Muscle of leg (tissue), 11 donors: ENCODE measurements around the gene TRPT1. TPM values are rescaled to one million over a fixed set of nuclear protein-coding genes. Genes with fewer than 3 reads are reported as not detected.

Source experiments
- DNase-seq: peaks from one replicate; pipeline ENCODE4 v3.0.0; 2013
- H3K27ac ChIP-seq: one replicate; pipeline ENCODE4 v1.5.1; 2013; ENCODE audit warnings: mild to moderate bottlenecking, low read length, control low read depth
- H3K27me3 ChIP-seq: one replicate; pipeline ENCODE4 v1.6.1; 2013; ENCODE audit warnings: low read length; ENCODE audit not compliant: control insufficient read depth, insufficient read depth
- H3K36me3 ChIP-seq: one replicate; pipeline ENCODE4 v1.6.1; 2013; ENCODE audit warnings: low read length; ENCODE audit not compliant: control insufficient read depth, insufficient read depth
- H3K4me1 ChIP-seq: one replicate; pipeline ENCODE4 v1.6.1; 2013; ENCODE audit warnings: low read length; ENCODE audit not compliant: control insufficient read depth, insufficient read depth
- H3K4me3 ChIP-seq: one replicate; pipeline ENCODE4 v1.5.1; 2013; ENCODE audit warnings: low read length, control low read depth
- H3K9me3 ChIP-seq: replicated peaks from 2 replicates; pipeline ENCODE4 v1.6.1; 2013; ENCODE audit warnings: low read depth, low read length; ENCODE audit not compliant: control insufficient read depth
- WGBS: methylation state at CpG from one replicate; pipeline ENCODE4 v1.1.5; 2013; ENCODE audit warnings: missing lambda C conversion rate; ENCODE audit not compliant: insufficient coverage; 5-methylcytosine and 5-hydroxymethylcytosine counted together
- polyA plus RNA-seq, 8 donors: library from polyadenylated mRNA; unstranded; fragments of 120-200 nt; gene quantifications; one replicate each; pipeline versions ENCODE4 v1.2.1 to v1.2.3, GENCODE V29; 2013; ENCODE audit warnings: inconsistent platforms in 1 of 8, low replicate concordance in 1 of 8; ENCODE audit not compliant: insufficient read length in 8 of 8, insufficient read depth in 1 of 8
- total RNA-seq: library from RNA; stranded (reverse); fragments of 120-200 nt; gene quantifications from one replicate; pipeline ENCODE4 v1.2.4, GENCODE V29; 2013

Gene TRPT1
- total and polyA plus RNA-seq, 9 donors = 42.3 to 78.9 (median 68.9) TPM

GRCh38 chr11:64245797-64246620, 20.0 kb upstream of the TRPT1 start:
- Histone ChIP-seq H3K27ac (peak overlapping the region; percentile 94), H3K9me3 (no peaks in the 10 kb centered on the region), H3K4me1 (peaks cover 70% of the 10 kb centered on the region), H3K27me3 (no peaks in the 10 kb centered on the region), H3K36me3 (peaks cover 24% of the 10 kb centered on the region), H3K4me3 (peak overlapping the region; percentile 78)
- DNase-seq = no peak
- under 1% methylated on average over 40 of the region's 46 CpGs for WGBS

GRCh38 chr11:64245401-64245796, 19.4 kb upstream of the TRPT1 start:
- no CpG with 5 or more reads among the region's 6 CpGs for WGBS
- peak overlapping the region; percentile 78 for H3K4me3 ChIP-seq
- peaks cover 67% of the 10 kb centered on the region for H3K4me1 ChIP-seq
- H3K36me3 ChIP-seq = peaks cover 24% of the 10 kb centered on the region
- no peaks in the 10 kb centered on the region for H3K9me3 ChIP-seq
- DNase-seq = peak; percentile 87
- H3K27me3 ChIP-seq = no peaks in the 10 kb centered on the region
- H3K27ac ChIP-seq = peak overlapping the region; percentile 94

DNA sequence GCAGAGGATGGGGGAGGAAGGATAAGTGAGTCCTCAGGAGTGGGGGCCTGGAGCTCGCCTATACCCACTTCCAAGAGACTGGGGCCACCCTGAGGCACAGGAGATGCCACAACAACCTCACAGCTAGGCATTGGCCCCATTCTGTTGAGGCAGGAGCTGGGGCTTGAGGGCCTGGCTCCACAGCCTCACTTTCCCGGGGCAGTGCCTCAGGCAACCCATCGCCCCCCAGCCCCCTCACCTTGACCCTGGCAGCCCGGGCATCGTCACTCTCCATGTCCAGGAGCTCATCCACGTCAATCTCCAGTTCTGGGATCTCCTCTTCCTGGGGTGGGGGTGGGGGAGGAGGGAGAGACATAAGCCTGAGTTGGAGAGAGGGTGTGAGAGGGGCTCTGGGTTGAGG, 19.0 kb upstream of the TRPT1 start:
- Histone ChIP-seq H3K27ac (peak overlapping the region; percentile 94), H3K36me3 (peaks cover 24% of the 10 kb centered on the region), H3K27me3 (no peaks in the 10 kb centered on the region), H3K9me3 (no peaks in the 10 kb centered on the region), H3K4me3 (peak overlapping the region; percentile 78), H3K4me1 (peaks cover 67% of the 10 kb centered on the region)
- WGBS = 43% methylated on average over 1 of the region's 6 CpGs
- DNase-seq = no peak

DNA sequence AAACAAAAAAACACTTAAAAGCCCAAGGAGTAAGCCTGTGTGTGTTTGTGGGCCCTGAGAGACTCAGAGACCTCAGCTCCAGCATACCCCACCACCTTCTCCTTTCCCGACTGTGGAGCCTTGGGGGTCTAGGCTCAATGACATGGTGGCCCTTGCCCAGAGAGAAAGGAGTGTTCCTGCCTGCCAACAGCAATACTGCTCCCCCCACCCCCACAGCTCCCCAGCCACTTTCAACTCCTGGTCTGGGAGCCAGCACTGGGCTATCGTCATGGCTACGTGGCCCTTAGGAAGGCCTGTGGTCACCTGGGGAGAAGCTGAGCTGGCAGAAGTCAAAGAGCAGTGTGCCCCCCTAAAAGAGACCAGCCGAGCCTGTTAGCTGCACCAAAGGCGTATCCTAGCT, 18.1 kb upstream of the TRPT1 start:
- Histone ChIP-seq H3K27ac (no peak overlapping the region), H3K36me3 (peaks cover 28% of the 10 kb centered on the region), H3K4me3 (no peak overlapping the region), H3K9me3 (no peaks in the 10 kb centered on the region), H3K27me3 (no peaks in the 10 kb centered on the region), H3K4me1 (peaks cover 67% of the 10 kb centered on the region)
- DNase-seq = no peak
- WGBS = 58% methylated on average over 2 of the region's 5 CpGs

- no peaks in the 10 kb centered on the region for H3K9me3 ChIP-seq
- DNase-seq = no peak
- H3K27me3 ChIP-seq = no peaks in the 10 kb centered on the region
- peaks cover 70% of the 10 kb centered on the region for H3K4me1 ChIP-seq
- no peak overlapping the region for H3K27ac ChIP-seq
- WGBS = 89% methylated on average over 4 of the region's 8 CpGs
- H3K36me3 ChIP-seq = peaks cover 35% of the 10 kb centered on the region
- H3K4me3 ChIP-seq = no peak overlapping the region
These were observed 17.4 kb upstream of the TRPT1 start for GRCh38 chr11:64243236-64243854.

GRCh38 chr11:64241491-64242374, 15.7 kb upstream of the TRPT1 start:
- Histone ChIP-seq H3K27me3 (no peaks in the 10 kb centered on the region), H3K9me3 (no peaks in the 10 kb centered on the region), H3K4me1 (peaks cover 65% of the 10 kb centered on the region), H3K4me3 (peak overlapping the region; percentile 86), H3K27ac (peak overlapping the region; percentile 100), H3K36me3 (peaks cover 47% of the 10 kb centered on the region)
- DNase-seq = peak; percentile 80
- WGBS = under 1% methylated on average over 53 of the region's 63 CpGs

DNA sequence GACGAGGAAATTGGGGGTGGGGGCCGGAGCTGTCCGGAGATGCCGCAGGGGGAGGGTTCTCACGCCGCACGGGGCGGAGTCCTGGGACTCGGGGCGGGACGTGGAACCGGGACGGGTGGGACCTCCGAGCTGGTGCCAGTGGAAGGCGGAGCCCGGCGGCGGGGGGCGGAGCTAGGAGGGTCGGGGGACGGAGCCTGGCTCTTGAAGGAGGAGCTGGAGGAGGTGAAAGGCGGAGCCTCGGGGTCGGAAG, 15.2 kb upstream of the TRPT1 start:
- peaks cover 49% of the 10 kb centered on the region for H3K36me3 ChIP-seq
- 2% methylated on average over 18 of the region's 24 CpGs for WGBS
- H3K4me3 ChIP-seq = peak overlapping the region; percentile 86
- H3K27me3 ChIP-seq = no peaks in the 10 kb centered on the region
- H3K27ac ChIP-seq = peak overlapping the region; percentile 100
- H3K4me1 ChIP-seq = peaks cover 65% of the 10 kb centered on the region
- no peaks in the 10 kb centered on the region for H3K9me3 ChIP-seq
- peak; percentile 99 for DNase-seq

DNA sequence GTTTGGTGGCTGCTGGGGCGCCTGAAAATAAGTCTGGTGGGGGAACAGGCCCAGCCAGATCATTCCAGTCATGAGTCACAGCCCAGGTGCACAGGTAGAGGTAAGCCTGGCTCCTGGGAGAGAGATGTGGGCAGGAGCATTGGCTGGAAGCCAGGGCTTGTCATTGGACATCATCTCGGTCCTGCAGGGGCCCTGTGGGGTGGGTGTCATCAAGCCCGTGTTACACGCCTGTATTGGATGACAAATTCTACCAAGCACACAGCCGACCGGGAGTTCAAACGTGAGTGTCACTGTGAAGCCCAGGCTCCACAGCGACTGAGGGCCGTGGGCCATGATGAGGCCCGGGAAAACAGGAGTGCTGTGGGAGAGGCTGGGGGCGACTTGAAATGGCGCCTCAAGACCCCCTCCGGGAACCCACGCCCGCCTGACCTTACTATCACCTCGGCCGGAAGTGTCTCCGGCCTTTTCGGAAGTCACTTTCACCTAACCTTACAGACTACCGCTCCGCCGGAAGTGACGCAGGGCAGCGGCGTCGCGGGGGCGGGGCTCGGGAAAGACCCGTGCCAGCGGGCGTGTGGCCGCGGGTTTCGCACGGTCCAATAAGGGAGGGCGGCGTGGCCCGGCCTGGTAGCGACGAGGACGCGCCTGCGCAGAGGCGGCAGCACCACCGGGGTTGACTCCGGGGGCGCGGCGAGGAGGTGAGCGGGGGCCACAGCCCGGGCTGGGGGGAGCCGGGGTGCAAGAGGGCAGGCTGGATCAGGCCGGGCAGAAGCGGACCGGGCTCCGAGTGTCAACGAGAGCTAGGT, 14.7 kb upstream of the TRPT1 start, which contains the start of gene FKBP2:
TSS of gene FKBP2 (plus strand) at position 661 of the 806 bp plus-strand sequence. CDS start 1,293 bp downstream, outside the sequence.
- Histone ChIP-seq H3K9me3 (no peaks in the 10 kb centered on the region), H3K27ac (peak within 1 kb of the TSS; percentile 100), H3K4me3 (peak within 1 kb of the TSS; percentile 86), H3K4me1 (peaks cover 64% of the 10 kb centered on the region), H3K27me3 (no peaks in the 10 kb centered on the region), H3K36me3 (peaks cover 53% of the 10 kb centered on the region)
- DNase-seq = peak; percentile 99
- WGBS = under 1% methylated on average over 55 of the region's 58 CpGs

- peak overlapping the region; percentile 100 for H3K27ac ChIP-seq
- H3K4me1 ChIP-seq = peaks cover 63% of the 10 kb centered on the region
- peak overlapping the region; percentile 86 for H3K4me3 ChIP-seq
- no peaks in the 10 kb centered on the region for H3K27me3 ChIP-seq
- peaks cover 49% of the 10 kb centered on the region for H3K36me3 ChIP-seq
- 85% methylated on average over 8 of the region's 11 CpGs for WGBS
- H3K9me3 ChIP-seq = no peaks in the 10 kb centered on the region
- DNase-seq = peak; percentile 74
These were observed 13.9 kb upstream of the TRPT1 start for GRCh38 chr11:64239662-64240434.
